ENCODE data around the gene UGT1A5. TPM values are rescaled to one million over a fixed set of nuclear protein-coding genes. Genes with fewer than 3 reads are reported as not detected.

UGT1A5 gene
- total RNA-seq, 2 donors from 2014 or later = not detected

DNA sequence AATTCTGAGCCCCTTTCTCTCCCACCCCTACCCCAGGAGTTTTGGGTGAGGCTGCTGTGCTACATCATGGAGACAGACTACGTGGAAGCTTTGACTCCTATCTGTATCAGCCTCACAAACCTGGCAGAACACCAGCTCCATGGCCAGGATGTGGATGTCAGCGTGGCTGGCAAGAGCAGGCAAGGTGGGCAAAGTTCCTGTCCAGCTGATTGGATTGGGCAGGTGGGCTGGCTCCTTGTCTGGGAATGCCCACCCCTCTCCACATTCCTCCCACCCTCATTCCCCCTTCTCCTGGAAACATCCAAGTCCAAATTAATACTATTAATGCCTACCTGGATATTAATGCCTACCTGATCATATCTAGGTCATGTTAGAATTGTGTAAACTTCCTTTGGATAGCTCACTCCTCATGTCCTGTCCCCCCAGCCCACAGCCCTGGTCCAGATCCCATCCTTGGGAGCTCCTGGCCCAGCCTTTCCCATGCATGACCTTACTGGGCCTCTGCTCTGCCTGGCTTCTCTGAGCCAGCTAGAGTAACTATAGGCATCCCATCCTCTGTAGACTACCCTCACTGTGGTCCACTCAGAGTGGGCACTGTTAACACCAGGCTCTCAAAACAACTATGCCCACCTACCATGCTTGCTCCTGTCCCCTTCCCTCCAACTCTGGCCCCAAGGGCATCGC lies 89.6 kb downstream of the UGT1A5 start:
- peaks cover 0 to 4% of the 10 kb centered on the region in 2 donors for H3K9me3 Mint-ChIP-seq
- H3K27me3 Mint-ChIP-seq (ENCODE audit: low read depth) = peaks cover 17% of the 10 kb centered on the region
- no peaks in the 10 kb centered on the region for H3K4me1 Mint-ChIP-seq (ENCODE audit: low read depth)
- ATAC-seq (replicated peaks in 1 of 2) = no peak
- no peaks in the 10 kb centered on the region for H3K36me3 Mint-ChIP-seq (ENCODE audit: insufficient read depth in 2 of 2)
- H3K4me3 Mint-ChIP-seq = no peak overlapping the region
- H3K27ac Mint-ChIP-seq = no peak overlapping the region
- no peak for DNase-seq

DNA sequence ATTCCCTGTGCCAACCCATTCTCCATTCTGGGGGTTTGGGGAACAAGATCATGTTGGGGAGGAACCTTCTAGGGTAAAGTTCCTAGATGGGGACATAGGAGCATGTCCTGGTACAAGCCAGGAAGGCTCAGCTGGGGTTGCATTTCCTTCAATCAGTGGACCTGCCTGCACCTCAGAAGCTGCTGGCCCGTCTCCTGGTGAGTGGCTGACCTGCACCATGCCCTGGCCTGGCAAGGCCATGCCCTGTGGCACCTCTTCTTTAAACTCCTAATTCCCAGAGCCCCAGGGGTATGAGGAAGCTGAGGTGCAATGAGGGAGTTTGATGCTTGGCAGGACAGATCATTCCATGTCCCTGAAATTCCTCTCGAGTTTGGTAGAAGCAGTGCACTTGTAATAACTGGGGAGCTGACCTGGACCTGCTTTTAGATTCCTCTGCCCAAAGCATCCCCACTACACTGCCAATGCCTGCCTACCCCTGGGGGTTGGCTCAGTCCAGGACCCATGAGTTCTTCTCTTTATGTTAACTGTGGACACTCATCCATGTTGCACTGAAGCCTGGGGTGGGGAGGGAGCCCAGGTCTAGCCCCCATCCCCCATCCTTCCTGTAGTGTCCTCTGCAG lies 90.7 kb downstream of the UGT1A5 start:
- Mint-ChIP-seq H3K36me3 (ENCODE audit: insufficient read depth in 2 of 2) (no peaks in the 10 kb centered on the region), H3K27ac (no peak overlapping the region), H3K9me3 (peaks cover 0 to 4% of the 10 kb centered on the region in 2 donors), H3K4me3 (no peak overlapping the region), H3K27me3 (ENCODE audit: low read depth) (peaks cover 17% of the 10 kb centered on the region), H3K4me1 (ENCODE audit: low read depth) (no peaks in the 10 kb centered on the region)
- no peak for ATAC-seq (replicated peaks in 1 of 2)
- DNase-seq = no peak

DNA sequence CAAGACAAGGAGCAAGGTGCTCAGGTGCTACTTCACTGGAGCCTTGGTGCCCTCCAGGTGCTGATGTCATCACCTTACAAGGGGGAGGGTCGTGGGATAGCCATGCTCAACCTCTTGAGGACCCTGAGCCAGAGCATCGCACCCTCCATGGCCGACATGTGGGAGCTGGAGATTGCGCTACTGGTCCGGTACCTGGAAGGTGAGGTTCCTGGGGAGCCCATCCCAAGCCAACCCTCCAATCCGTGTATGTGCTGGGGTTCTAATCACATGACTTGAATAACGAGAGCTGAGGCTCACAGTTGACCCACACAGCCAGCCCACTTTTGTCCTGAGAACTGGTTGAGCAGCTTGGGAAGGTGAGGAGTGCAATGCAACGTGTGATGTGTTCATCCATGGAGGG lies 91.3 kb downstream of the UGT1A5 start:
- Mint-ChIP-seq H3K4me1 (ENCODE audit: low read depth) (no peaks in the 10 kb centered on the region), H3K27ac (no peak overlapping the region)

DNA sequence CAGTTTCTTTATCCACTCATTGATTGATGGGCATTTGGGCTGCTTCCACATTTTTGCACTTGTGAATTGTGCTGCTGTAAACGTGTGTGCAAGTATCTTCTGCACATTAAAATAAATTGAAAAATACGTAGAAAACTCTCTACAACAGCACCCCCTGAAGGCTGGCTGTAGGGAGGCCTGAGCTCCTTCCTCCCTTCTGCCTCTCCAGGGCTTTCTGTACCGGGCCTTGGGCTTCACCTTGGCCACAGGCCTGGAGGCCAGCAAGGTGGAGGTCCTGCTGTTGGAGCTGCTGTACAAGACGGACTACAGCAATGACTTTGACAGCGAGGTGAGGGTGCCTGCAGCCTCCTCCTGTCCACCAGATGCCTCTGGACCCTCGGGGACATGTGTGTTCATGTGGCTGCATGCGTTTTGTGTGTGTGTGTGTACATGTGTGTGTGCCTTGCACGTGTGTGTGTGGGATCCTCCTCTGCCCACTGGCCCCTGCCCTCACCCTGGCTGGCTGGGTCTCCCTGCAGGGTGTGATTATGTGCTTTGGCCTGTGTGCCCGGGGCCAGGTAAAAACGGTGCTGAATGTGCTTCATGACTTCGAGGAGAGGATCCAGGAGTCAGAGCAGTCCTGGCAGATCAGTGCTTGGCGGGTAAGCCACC lies 94.6 kb downstream of the UGT1A5 start:
- ATAC-seq (replicated peaks in 1 of 2) (no peak), DNase-seq (no peak)
- no peak overlapping the region for H3K4me3 Mint-ChIP-seq
- H3K4me1 Mint-ChIP-seq (ENCODE audit: low read depth) = no peaks in the 10 kb centered on the region
- no peaks in the 10 kb centered on the region for H3K36me3 Mint-ChIP-seq (ENCODE audit: insufficient read depth in 2 of 2)
- no peaks in the 10 kb centered on the region for H3K9me3 Mint-ChIP-seq
- H3K27me3 Mint-ChIP-seq (ENCODE audit: low read depth) = peaks cover 16% of the 10 kb centered on the region
- no peak overlapping the region for H3K27ac Mint-ChIP-seq

More for the DNA sequence above, 91.3 kb downstream of the UGT1A5 start:
- Mint-ChIP-seq H3K4me3 (no peak overlapping the region), H3K36me3 (ENCODE audit: insufficient read depth in 2 of 2) (no peaks in the 10 kb centered on the region), H3K9me3 (peaks cover 0 to 4% of the 10 kb centered on the region in 2 donors), H3K27me3 (ENCODE audit: low read depth) (peaks cover 17% of the 10 kb centered on the region)
- ATAC-seq (replicated peaks in 1 of 2) = no peak
- no peak for DNase-seq

DNA sequence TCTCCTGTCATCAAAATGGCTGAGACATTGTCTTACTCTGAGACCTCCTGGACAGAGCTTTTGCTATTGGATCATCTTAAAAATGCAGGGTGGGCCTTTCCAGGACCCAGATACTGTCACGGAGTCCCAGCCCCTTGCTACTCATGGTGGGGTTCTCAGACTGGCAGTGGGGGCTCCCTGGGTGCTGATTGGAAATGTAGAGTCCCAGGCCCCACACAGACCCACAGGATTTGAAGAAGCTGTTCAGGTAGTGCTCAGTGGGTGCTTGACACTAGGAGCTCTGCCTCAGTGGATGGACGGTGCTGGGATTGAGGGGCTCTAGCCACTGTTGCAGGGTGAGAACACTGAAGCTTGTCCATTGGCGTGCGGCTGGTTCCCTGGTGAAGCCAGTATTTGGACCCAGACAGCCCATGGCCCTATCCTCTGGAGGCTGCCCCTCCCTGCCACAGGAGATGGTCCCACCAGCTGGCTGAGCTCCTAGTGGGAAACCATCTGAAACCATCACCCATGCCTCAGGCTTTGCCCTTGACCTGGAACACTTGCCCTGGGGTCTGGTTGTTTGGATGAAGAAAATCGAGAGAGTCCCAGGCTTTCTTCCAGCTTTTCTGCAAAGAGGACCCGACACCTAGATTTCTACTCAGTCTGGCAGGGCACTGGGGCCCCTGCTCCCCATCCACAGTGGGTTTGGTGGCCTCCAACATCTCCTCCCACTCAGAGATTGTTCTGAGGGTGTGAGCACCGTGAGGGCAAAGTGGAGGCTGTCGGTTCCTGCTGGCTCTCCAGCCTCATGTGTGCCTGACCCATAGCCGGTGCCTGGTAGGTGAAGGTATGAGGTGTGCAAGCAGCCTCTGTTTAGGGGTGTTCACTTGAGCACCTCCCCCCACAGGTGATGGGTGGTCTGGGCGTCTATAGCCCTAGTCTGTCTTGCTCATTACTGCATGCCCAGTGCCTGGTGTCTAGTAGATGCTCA lies 95.5 kb downstream of the UGT1A5 start:
- Mint-ChIP-seq H3K27ac (no peak overlapping the region), H3K9me3 (no peaks in the 10 kb centered on the region), H3K36me3 (ENCODE audit: insufficient read depth in 2 of 2) (no peaks in the 10 kb centered on the region), H3K27me3 (ENCODE audit: low read depth) (peaks cover 8% of the 10 kb centered on the region), H3K4me1 (ENCODE audit: low read depth) (no peaks in the 10 kb centered on the region), H3K4me3 (no peak overlapping the region)
- DNase-seq (no peak), ATAC-seq (replicated peaks in 1 of 2) (no peak)

DNA sequence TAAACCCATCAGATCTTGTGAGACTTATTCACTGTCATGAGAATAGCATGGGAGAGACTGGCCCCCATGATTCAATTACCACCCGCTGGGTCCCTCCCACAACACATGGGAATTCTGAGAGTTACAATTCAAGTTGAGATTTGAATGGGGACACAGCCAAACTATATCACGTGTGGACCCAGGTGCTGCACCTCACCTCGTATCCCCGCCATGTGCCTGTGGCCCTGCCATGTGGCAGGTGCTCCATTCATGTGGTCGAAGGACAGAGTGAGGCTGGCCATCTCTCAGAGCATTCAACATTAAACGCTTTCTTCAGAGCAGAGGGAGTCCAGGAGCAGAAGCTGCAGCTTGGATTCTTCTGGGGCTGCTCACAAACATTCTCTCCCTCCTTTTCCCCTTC lies 97.7 kb downstream of the UGT1A5 start:
- no peaks in the 10 kb centered on the region for H3K9me3 Mint-ChIP-seq
- H3K4me1 Mint-ChIP-seq (ENCODE audit: low read depth) = no peaks in the 10 kb centered on the region
- peaks cover 4% of the 10 kb centered on the region for H3K27me3 Mint-ChIP-seq (ENCODE audit: low read depth)
- H3K27ac Mint-ChIP-seq = no peak overlapping the region
- H3K36me3 Mint-ChIP-seq (ENCODE audit: insufficient read depth in 2 of 2) = no peaks in the 10 kb centered on the region
- no peak overlapping the region for H3K4me3 Mint-ChIP-seq
- ATAC-seq (replicated peaks in 1 of 2) (no peak), DNase-seq (no peak)

- no peaks in the 10 kb centered on the region for H3K9me3 Mint-ChIP-seq
- H3K4me1 Mint-ChIP-seq (ENCODE audit: low read depth) = no peaks in the 10 kb centered on the region
- DNase-seq = no peak
- no peaks in the 10 kb centered on the region for H3K36me3 Mint-ChIP-seq (ENCODE audit: insufficient read depth in 2 of 2)
- H3K27me3 Mint-ChIP-seq (ENCODE audit: low read depth) = peaks cover 10% of the 10 kb centered on the region
- no peak overlapping the region for H3K4me3 Mint-ChIP-seq
- ATAC-seq (replicated peaks in 1 of 2) = no peak
- H3K27ac Mint-ChIP-seq = no peak overlapping the region
Observed at GRCh38 chr2:233811087-233811486, 98.4 kb downstream of the UGT1A5 start.

GRCh38 chr2:233811732-233812131 lies 99.0 kb downstream of the UGT1A5 start:
- no peaks in the 10 kb centered on the region for H3K9me3 Mint-ChIP-seq
- peaks cover 10% of the 10 kb centered on the region for H3K27me3 Mint-ChIP-seq (ENCODE audit: low read depth)
- ATAC-seq (replicated peaks in 1 of 2) = no peak
- H3K4me1 Mint-ChIP-seq (ENCODE audit: low read depth) = no peaks in the 10 kb centered on the region
- H3K27ac Mint-ChIP-seq = no peak overlapping the region
- H3K4me3 Mint-ChIP-seq = no peak overlapping the region
- DNase-seq = no peak
- H3K36me3 Mint-ChIP-seq (ENCODE audit: insufficient read depth in 2 of 2) = no peaks in the 10 kb centered on the region

GRCh38 chr2:233813236-233814055 lies 100.7 kb downstream of the UGT1A5 start:
- no peaks in the 10 kb centered on the region for H3K36me3 Mint-ChIP-seq (ENCODE audit: insufficient read depth in 2 of 2)
- no peaks in the 10 kb centered on the region for H3K4me1 Mint-ChIP-seq (ENCODE audit: low read depth)
- no peak for ATAC-seq (replicated peaks in 1 of 2)
- H3K27ac Mint-ChIP-seq = no peak overlapping the region
- H3K27me3 Mint-ChIP-seq (ENCODE audit: low read depth) = peaks cover 10% of the 10 kb centered on the region
- DNase-seq = no peak
- H3K4me3 Mint-ChIP-seq = no peak overlapping the region
- H3K9me3 Mint-ChIP-seq = no peaks in the 10 kb centered on the region

DNA sequence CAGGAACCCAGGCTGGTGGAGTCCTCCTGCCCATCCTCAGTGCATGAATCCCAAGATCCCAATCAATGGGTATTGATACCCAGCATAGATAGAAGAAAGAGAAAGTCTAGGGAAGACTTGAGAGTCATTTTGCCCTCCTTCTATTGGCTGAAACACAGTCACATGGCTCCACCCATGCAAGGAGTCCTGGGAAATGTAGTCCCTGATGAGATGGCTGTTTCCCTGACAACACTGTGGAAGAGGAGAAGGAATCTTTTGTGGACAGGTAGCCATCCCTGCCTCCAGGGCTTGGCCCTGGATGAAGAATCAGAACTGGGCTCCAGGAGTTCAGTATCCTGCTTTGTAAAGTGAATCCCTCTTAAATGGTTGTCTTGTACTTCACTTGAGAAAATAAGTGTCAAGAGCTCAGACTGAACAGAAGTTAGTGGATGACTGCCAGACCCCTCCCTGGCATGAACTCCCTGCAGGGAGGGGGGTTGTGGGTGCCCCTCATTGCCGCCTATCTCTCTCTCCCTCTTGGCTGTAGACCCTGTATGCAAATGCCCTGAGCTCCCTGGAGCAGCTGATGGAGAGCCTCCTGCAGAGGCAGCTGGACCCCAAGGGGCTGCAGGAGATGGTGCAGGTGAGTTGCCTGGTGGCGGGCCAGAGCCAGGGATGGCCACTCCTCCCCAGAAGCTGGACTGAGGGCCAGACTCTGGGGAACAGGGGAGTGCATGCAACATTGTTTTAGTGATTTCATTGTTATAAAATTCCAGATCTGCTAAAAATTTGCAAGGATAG lies 101.5 kb downstream of the UGT1A5 start:
- H3K4me1 Mint-ChIP-seq (ENCODE audit: low read depth) = no peaks in the 10 kb centered on the region
- H3K4me3 Mint-ChIP-seq = no peak overlapping the region
- no peaks in the 10 kb centered on the region for H3K36me3 Mint-ChIP-seq (ENCODE audit: insufficient read depth in 2 of 2)
- DNase-seq (no peak), ATAC-seq (replicated peaks in 1 of 2) (no peak)
- no peaks in the 10 kb centered on the region for H3K9me3 Mint-ChIP-seq
- H3K27ac Mint-ChIP-seq = no peak overlapping the region
- peaks cover 10% of the 10 kb centered on the region for H3K27me3 Mint-ChIP-seq (ENCODE audit: low read depth)

DNA sequence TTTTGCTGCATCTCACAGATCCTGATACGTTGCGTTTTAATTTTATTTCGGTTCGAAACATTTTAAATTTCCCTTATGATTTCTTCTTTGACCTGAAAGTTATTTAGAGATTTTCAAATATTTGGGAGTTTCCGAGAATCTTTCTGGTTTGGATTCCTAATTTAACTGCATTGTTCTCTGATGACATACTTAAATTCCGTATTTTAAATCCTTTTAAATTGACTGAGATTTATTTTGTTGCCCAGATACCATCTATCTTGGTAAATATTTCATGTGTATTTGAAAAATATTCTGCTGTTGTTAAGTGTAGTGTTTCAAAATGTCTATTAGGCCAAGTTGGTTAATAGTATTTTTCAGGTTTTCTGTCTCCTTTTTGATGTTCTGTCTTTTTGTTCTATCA lies 103.2 kb downstream of the UGT1A5 start:
- Mint-ChIP-seq H3K36me3 (ENCODE audit: insufficient read depth in 2 of 2) (no peaks in the 10 kb centered on the region), H3K27me3 (ENCODE audit: low read depth) (peaks cover 10% of the 10 kb centered on the region), H3K27ac (no peak overlapping the region), H3K9me3 (no peaks in the 10 kb centered on the region), H3K4me3 (no peak overlapping the region), H3K4me1 (ENCODE audit: low read depth) (no peaks in the 10 kb centered on the region)
- DNase-seq (no peak), ATAC-seq (replicated peaks in 1 of 2) (no peak)

DNA sequence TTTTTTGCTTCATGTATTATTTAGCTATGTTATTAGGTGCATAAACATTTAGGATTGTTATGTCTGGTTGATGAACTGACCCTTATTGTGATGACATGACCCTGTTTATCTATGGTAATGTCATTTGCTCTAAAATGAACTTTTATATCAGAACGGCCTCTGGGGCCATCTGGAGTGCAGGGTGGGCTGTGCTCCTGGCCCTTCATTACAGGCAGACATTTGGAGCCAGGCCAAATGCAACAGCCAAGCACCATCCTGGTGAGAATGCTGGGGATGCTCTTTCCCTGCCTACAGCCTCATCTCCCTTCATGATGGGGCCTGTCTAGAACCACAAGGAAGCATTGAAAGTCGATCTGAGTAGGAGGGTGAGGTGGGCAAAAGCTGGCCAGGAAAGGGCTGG lies 103.6 kb downstream of the UGT1A5 start:
- H3K27ac Mint-ChIP-seq = no peak overlapping the region
- H3K27me3 Mint-ChIP-seq (ENCODE audit: low read depth) = peaks cover 10% of the 10 kb centered on the region
- DNase-seq (no peak), ATAC-seq (replicated peaks in 1 of 2) (no peak)
- H3K4me3 Mint-ChIP-seq = no peak overlapping the region
- H3K36me3 Mint-ChIP-seq (ENCODE audit: insufficient read depth in 2 of 2) = no peaks in the 10 kb centered on the region
- no peaks in the 10 kb centered on the region for H3K9me3 Mint-ChIP-seq
- no peaks in the 10 kb centered on the region for H3K4me1 Mint-ChIP-seq (ENCODE audit: low read depth)
